ENCODE data around the gene LARGE1.

The LARGE1 gene

DNA sequence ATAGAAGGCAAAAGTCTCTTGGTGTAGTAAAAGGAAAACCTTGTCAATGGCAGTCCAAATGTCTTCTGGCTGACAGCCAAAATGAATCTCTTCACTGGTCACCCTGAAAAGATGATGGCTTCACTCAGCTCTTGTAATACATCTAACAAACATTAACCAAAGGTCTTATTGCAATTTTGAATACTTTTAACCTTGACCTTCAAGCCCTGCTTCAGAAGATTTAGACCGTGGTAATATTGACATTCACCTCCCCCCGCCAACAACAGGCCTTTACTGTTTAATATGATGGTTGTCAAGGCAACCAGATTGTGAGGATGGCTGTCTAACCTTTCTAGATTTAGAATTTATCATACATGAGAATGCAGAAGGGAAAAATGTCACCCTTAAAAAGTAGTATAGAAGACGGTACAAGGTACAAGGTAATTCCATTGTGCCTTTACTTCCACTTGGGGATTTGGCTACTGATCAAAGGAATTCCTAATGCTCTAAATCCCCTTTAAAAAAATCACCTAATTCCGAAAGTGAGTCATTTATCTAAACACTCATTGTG is 342.3 kb downstream of the LARGE1 start:
- TF ChIP-seq, protein P1, sequence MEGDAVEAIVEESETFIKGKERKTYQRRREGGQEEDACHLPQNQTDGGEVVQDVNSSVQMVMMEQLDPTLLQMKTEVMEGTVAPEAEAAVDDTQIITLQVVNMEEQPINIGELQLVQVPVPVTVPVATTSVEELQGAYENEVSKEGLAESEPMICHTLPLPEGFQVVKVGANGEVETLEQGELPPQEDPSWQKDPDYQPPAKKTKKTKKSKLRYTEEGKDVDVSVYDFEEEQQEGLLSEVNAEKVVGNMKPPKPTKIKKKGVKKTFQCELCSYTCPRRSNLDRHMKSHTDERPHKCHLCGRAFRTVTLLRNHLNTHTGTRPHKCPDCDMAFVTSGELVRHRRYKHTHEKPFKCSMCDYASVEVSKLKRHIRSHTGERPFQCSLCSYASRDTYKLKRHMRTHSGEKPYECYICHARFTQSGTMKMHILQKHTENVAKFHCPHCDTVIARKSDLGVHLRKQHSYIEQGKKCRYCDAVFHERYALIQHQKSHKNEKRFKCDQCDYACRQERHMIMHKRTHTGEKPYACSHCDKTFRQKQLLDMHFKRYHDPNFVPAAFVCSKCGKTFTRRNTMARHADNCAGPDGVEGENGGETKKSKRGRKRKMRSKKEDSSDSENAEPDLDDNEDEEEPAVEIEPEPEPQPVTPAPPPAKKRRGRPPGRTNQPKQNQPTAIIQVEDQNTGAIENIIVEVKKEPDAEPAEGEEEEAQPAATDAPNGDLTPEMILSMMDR (IDR thresholded peaks at IDR 0.05; ENCODE audit: low read depth, low read length), result no peak
- in situ Hi-C loops (cut with HindIII; ENCODE audit: low sequenced_read_pairs), result no loop called here
- H3K4me3 ChIP-seq (ENCODE audit: low read depth, low read length), result no peak overlapping the region
- no peak for DNase-seq (ENCODE audit: low read depth, low spot score)

DNA sequence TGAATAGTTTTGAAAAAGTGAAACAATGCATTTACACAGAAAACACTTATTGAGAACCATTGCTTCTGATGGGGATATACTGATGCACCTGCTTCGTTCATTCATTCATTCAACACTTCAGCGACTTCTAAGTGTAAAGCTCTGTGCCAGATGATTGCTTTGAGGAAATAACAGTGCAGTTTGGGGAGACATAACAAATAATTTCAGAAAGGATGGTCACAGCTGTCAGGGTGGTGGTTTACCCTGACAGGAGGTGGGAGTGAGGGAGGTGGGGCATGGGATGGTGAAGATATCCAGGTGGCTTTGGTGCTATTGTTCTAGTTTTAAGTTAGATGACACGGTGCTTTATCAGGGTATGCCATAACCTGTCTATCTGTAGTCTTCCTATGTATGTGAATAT is 344.1 kb downstream of the LARGE1 start:
- no peak for DNase-seq (ENCODE audit: low read depth, low spot score)
- in situ Hi-C loops (cut with HindIII; ENCODE audit: low sequenced_read_pairs), result no loop called here
- TF ChIP-seq, protein P1 (IDR thresholded peaks at IDR 0.05; ENCODE audit: low read depth, low read length), result no peak
- no peak overlapping the region for H3K4me3 ChIP-seq (ENCODE audit: low read depth, low read length)

DNA sequence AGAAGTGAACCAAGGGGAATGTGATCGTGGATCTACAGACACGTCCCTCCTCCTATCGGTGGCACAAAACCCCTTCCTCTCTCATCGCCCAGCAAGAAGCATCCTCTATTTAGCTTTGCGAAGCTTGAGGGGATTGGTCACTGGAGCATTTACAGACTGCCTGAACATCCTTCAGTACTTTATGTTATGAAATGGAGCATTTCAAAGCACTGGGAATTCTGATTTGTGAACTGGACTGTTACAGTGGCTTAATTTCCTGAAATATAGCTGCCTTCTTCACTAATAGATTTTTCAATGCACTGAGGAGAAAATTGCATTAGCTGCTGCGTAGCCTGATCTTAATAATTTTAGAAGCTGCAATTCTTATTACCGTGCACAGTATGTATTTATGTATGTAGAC is 344.5 kb downstream of the LARGE1 start:
- H3K4me3 ChIP-seq (ENCODE audit: low read depth, low read length), result no peak overlapping the region
- TF ChIP-seq, protein P1 (IDR thresholded peaks at IDR 0.05; ENCODE audit: low read depth, low read length), result no peak
- in situ Hi-C loops (cut with HindIII; ENCODE audit: low sequenced_read_pairs), result no loop called here
- no peak for DNase-seq (ENCODE audit: low read depth, low spot score)

DNA sequence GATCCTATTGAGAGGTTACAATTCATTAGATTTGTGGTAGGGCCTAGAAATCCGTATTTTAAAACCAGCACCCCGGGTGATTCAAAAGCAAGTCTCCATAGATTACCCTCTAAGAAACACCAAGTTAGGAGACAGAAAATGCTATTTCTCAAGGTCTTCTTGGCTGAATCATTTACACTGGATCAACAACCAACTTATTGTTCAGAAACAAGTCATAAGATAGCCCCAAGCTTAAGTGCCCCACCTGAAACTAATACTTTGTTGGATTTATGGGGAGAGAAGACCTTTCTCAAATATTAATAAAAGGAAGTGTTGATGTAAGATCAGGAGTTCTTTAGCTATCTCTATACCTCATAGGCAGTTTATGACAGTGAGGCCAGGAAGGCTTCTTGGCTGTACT is 345.2 kb downstream of the LARGE1 start:
- in situ Hi-C loops (cut with HindIII; ENCODE audit: low sequenced_read_pairs), result no loop called here
- DNase-seq (ENCODE audit: low read depth, low spot score), result no peak
- TF ChIP-seq, protein P1 (IDR thresholded peaks at IDR 0.05; ENCODE audit: low read depth, low read length), result no peak
- no peak overlapping the region for H3K4me3 ChIP-seq (ENCODE audit: low read depth, low read length)

DNA sequence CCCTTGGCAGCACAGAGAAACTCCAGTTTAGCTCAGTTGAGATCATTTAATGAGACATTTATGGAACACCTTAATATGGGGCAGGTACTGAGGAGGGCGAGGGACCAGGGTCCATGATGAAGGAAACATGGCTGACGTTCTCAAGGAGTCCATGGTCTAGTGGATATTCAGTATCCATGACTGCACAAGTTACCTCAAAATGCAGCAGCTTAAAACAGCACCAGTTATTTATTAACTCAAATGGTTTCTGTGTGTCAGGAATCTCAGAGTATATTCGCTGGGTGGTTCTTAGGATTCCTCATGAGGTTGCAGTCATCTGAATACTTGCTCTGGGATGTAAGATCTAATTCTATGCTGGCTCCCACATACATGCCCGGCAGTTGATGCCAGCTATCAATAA is 346.8 kb downstream of the LARGE1 start:
- H3K4me3 ChIP-seq (ENCODE audit: low read depth, low read length), result no peak overlapping the region
- in situ Hi-C loops (cut with HindIII; ENCODE audit: low sequenced_read_pairs), result no loop called here
- TF ChIP-seq, protein P1 (IDR thresholded peaks at IDR 0.05; ENCODE audit: low read depth, low read length), result no peak
- DNase-seq (ENCODE audit: low read depth, low spot score), result no peak

DNA sequence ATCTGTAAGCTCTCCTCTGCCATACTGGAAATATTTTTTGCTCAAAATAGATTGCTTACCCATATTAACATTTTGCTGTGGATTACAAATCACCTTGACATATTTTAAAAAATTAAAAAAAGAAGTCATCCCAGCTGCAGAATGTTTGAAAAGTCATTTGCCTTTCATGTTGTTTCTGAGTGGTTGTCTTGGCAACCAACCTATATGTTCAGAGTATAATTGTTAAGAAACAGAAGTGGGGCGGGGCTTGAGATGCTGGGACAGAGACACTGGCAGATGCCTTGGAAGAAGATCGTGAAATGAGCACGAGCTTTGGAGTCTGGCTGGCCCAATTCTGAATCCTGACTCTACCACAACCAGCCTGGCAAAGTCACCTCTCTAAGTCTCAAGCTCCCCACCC is 348.2 kb downstream of the LARGE1 start:
- DNase-seq (ENCODE audit: low read depth, low spot score), result no peak
- TF ChIP-seq, protein P1 (IDR thresholded peaks at IDR 0.05; ENCODE audit: low read depth, low read length), result no peak
- in situ Hi-C loops (cut with HindIII; ENCODE audit: low sequenced_read_pairs), result no loop called here
- H3K4me3 ChIP-seq (ENCODE audit: low read depth, low read length), result no peak overlapping the region

DNA sequence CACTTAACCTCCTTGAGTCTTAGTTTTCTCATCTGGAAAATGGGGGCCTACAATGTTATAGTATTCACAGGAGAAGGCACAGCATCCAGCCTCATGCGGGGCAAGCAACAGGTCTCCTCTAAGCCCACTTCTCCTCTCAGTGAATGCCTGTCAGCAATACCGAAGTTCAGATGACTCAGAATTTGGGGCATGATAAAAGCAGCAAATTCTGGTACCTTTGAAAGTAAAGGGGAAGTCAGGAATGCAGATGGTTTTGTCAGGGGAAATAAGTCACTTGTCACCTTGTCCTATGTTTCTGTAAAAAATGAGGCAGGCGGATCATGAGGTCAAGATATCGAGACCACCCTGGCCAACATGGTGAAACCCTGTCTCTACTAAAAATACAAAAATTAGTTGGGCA is 350.2 kb downstream of the LARGE1 start:
- TF ChIP-seq, protein P1 (IDR thresholded peaks at IDR 0.05; ENCODE audit: low read depth, low read length), result no peak
- H3K4me3 ChIP-seq (ENCODE audit: low read depth, low read length), result no peak overlapping the region
- in situ Hi-C loops (cut with HindIII; ENCODE audit: low sequenced_read_pairs), result no loop called here
- no peak for DNase-seq (ENCODE audit: low read depth, low spot score)

All from astrocyte of the spinal cord (primary cell).